ENCODE results near the gene INPP4B.

DNA sequence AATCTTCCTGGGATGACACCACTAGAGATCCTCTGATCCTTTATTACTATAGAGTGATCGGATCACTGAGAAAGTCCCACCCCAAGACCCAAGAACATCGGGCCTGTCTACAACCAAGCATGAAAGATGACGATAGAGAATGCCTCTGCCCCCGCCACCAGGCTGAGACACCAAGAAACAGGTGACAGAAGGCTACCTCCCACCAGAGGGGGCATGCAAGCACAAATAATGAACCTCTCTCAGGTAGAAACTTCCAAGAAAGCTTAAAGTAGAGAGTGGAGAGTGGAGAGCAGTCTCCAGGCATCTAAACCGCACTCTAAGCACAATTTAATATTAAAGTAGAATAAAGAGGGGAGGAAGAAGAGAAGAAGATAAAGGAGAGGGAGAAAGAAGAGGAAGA is 402.6 kb downstream of the INPP4B start:
- TF ChIP-seq EZH2phosphoT487 (IDR thresholded peaks at IDR 0.05; ENCODE audit: insufficient read depth, low read depth) (no peak), EZH2 (IDR thresholded peaks at IDR 0.05; ENCODE audit: insufficient read depth, poor library complexity, severe bottlenecking) (no peak)

Measured in GM23248 (cell line).